HFFc6 (cell line): Measurements from ENCODE around the gene WDR48. TPM values are rescaled to one million over a fixed set of nuclear protein-coding genes. Genes with fewer than 3 reads are reported as not detected.
"Not testable (repeated sequence)": the region's sequence is repeated elsewhere in the genome, so short reads cannot be mapped to it uniquely, and the experiment has no call there.

Experiments used
- DNase-seq: peaks from one replicate; pipeline ENCODE4 v3.0.0-alpha.2; 2018
- H3K27ac Mint-ChIP-seq: 2 replicates; pipeline ENCODE4 v1.8.0; 2020; ENCODE audit warnings: mild to moderate bottlenecking, mixed read lengths
- H3K27me3 Mint-ChIP-seq: 2 replicates; pipeline ENCODE4 v1.8.0; 2021; ENCODE audit warnings: mild to moderate bottlenecking, moderate library complexity, mixed read lengths; ENCODE audit not compliant: insufficient read depth
- H3K36me3 Mint-ChIP-seq: 2 replicates; pipeline ENCODE4 v1.8.0; 2021; ENCODE audit warnings: low read depth, mixed read lengths
- H3K4me1 Mint-ChIP-seq: 2 replicates; pipeline ENCODE4 v1.8.0; 2020; ENCODE audit warnings: low read depth, mixed read lengths
- H3K4me3 Mint-ChIP-seq: 2 replicates; pipeline ENCODE4 v1.8.0; 2020; ENCODE audit warnings: mild to moderate bottlenecking, moderate library complexity, mixed read lengths
- H3K9me3 Mint-ChIP-seq: 2 replicates; pipeline ENCODE4 v1.8.0; 2020; ENCODE audit warnings: mild to moderate bottlenecking, mixed read lengths
- total RNA-seq, 6 experiments: library from RNA; stranded (reverse); fragmentation: NEBNext Ultra II Directional; extraction: Animal tissue kit (Norgen Biotek cat#: 25700); gene quantifications; 2 replicates in 1 of 6; 3 replicates in 5 of 6; pipeline ENCODE4 v1.2.3, GENCODE V29; 2021
- TF ChIP-seq, protein P1 (sequence below): fragments of 200-600 bp; sonication (generic); IDR thresholded peaks from 2 replicates; pipeline ENCODE4 v1.5.0; 2021; ENCODE audit warnings: antibody characterized with exemption, mild to moderate bottlenecking

WDR48 gene
- total RNA-seq, 6 experiments from 2014 or later, result 25.7 to 29.1 (median 28.1) TPM

GRCh38 chr3:39050029-39050428 lies 1.8 kb upstream of the WDR48 start:
- Mint-ChIP-seq H3K36me3 (no peaks in the 10 kb centered on the region), H3K4me1 (peaks cover 22% of the 10 kb centered on the region), H3K27me3 (peaks cover 5% of the 10 kb centered on the region), H3K27ac (no peak overlapping the region), H3K4me3 (no peak overlapping the region), H3K9me3 (no peaks in the 10 kb centered on the region)
- TF ChIP-seq, protein P1, sequence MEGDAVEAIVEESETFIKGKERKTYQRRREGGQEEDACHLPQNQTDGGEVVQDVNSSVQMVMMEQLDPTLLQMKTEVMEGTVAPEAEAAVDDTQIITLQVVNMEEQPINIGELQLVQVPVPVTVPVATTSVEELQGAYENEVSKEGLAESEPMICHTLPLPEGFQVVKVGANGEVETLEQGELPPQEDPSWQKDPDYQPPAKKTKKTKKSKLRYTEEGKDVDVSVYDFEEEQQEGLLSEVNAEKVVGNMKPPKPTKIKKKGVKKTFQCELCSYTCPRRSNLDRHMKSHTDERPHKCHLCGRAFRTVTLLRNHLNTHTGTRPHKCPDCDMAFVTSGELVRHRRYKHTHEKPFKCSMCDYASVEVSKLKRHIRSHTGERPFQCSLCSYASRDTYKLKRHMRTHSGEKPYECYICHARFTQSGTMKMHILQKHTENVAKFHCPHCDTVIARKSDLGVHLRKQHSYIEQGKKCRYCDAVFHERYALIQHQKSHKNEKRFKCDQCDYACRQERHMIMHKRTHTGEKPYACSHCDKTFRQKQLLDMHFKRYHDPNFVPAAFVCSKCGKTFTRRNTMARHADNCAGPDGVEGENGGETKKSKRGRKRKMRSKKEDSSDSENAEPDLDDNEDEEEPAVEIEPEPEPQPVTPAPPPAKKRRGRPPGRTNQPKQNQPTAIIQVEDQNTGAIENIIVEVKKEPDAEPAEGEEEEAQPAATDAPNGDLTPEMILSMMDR, result no peak
- DNase-seq, result no peak

DNA sequence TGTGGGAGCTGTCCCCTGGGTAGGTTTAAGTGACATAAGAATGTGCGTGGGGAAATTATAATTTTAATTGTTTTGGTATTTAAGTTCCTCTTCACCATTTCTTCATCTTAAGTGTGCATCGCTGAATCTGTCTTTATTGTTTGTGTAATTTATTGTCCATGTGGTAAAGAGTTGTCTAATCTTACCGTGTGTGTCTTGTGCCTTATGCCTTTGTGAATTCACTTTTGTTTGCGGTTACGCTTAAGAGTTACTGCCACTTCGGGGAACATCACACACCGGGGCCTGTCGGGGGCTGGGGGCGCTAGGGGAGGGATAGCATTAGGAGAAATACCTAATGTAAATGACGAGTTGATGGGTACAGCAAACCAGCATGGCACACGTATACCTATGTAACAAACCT lies 767 bp downstream of the WDR48 start:
- Mint-ChIP-seq H3K27me3 (peaks cover 2% of the 10 kb centered on the region; the same call in 1 of the 2 replicates), H3K36me3 (no peaks in the 10 kb centered on the region), H3K27ac (peak overlapping the region; percentile 66), H3K4me3 (peak overlapping the region; percentile 89), H3K4me1 (peaks cover 39% of the 10 kb centered on the region), H3K9me3 (no peaks in the 10 kb centered on the region)
- no peak for DNase-seq
- TF ChIP-seq, protein P1, result no peak

GRCh38 chr3:39053696-39054095 lies 1.9 kb downstream of the WDR48 start:
- H3K4me1 Mint-ChIP-seq, result peaks cover 39% of the 10 kb centered on the region
- H3K4me3 Mint-ChIP-seq, result no peak overlapping the region
- peaks cover 2% of the 10 kb centered on the region; the same call in 1 of the 2 replicates for H3K27me3 Mint-ChIP-seq
- H3K9me3 Mint-ChIP-seq, result no peaks in the 10 kb centered on the region
- no peak overlapping the region for H3K27ac Mint-ChIP-seq
- H3K36me3 Mint-ChIP-seq, result no peaks in the 10 kb centered on the region
- no peak for DNase-seq
- TF ChIP-seq, protein P1, result no peak

GRCh38 chr3:39056151-39056550 lies 4.3 kb downstream of the WDR48 start:
- peak overlapping the region; percentile 70; the same call in 1 of the 2 replicates for H3K27ac Mint-ChIP-seq
- H3K4me1 Mint-ChIP-seq, result peaks cover 47% of the 10 kb centered on the region
- no peak for DNase-seq
- H3K36me3 Mint-ChIP-seq, result no peaks in the 10 kb centered on the region
- H3K27me3 Mint-ChIP-seq, result peaks cover 2% of the 10 kb centered on the region; the same call in 1 of the 2 replicates
- peak overlapping the region; percentile 80 for H3K4me3 Mint-ChIP-seq
- TF ChIP-seq, protein P1, result no peak
- no peaks in the 10 kb centered on the region for H3K9me3 Mint-ChIP-seq

DNA sequence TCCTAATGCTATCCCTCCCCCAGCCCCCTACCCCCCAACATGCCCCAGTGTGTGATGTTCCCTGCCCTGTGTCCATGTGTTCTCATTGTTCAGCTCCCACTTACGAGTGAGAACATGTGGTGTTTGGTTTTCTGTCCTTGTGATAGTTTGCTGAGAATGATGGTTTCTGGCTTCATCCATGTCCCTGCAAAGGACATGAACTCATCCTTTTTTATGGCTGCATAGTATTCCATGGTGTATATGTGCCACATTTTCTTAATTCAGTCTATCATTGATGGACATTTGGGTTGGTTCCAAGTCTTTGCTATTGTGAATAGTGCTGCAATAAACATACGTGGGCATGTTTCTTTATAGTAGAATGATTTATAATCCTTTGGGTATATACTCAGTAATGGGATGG lies 9.4 kb downstream of the WDR48 start:
- H3K4me1 Mint-ChIP-seq, result peaks cover 55% of the 10 kb centered on the region
- H3K36me3 Mint-ChIP-seq, DNase-seq, H3K9me3 Mint-ChIP-seq, H3K27ac Mint-ChIP-seq, H3K27me3 Mint-ChIP-seq, H3K4me3 Mint-ChIP-seq: not testable (repeated sequence)

- Mint-ChIP-seq H3K4me1 (peaks cover 46% of the 10 kb centered on the region), H3K9me3 (no peaks in the 10 kb centered on the region), H3K27ac (peak overlapping the region; percentile 12; the same call in 1 of the 2 replicates), H3K36me3 (peaks cover under 1% of the 10 kb centered on the region; the same call in 1 of the 2 replicates), H3K27me3 (no peaks in the 10 kb centered on the region; the same call in 1 of the 2 replicates), H3K4me3 (no peak overlapping the region)
- TF ChIP-seq, protein P1, result no peak
- no peak for DNase-seq
Measured at GRCh38 chr3:39062180-39062579, 10.4 kb downstream of the WDR48 start.
